HL-60 (cell line): ENCODE measurements around the gene SLC2A9.

Experiments used
- DNase-seq, 2 experiments: peaks; one replicate each; pipeline ENCODE4 v3.0.0-alpha.2; 2010 to 2020; ENCODE audit warnings: low read depth in 1 of 2, low spot score in 1 of 2
- H3K27ac ChIP-seq: fragments of 250-450 bp; sonication (Bioruptor Pico); replicated peaks from 2 replicates; pipeline ENCODE4 v1.5.1; 2020; ENCODE audit warnings: mild to moderate bottlenecking, moderate library complexity
- H3K27me3 ChIP-seq: fragments of 250-450 bp; sonication (Bioruptor Pico); 2 replicates; pipeline ENCODE4 v1.5.1; 2021; ENCODE audit warnings: mild to moderate bottlenecking, moderate library complexity; ENCODE audit not compliant: insufficient read depth, poor library complexity, severe bottlenecking
- H3K4me3 ChIP-seq: replicated peaks from 2 replicates; pipeline ENCODE4 v1.5.1; 2011; ENCODE audit warnings: mild to moderate bottlenecking, control low read depth, low read length; ENCODE audit not compliant: insufficient read depth
- CTCF ChIP-seq: IDR thresholded peaks from one replicate; pipeline ENCODE4 v1.5.1; 2011; ENCODE audit warnings: low read length, control low read depth, inconsistent platforms; ENCODE audit not compliant: insufficient read depth
- GABPA ChIP-seq: IDR thresholded peaks from 2 replicates; pipeline ENCODE4 v1.6.1; 2012; ENCODE audit warnings: low read depth
- POLR2AphosphoS5 ChIP-seq: IDR thresholded peaks from 2 replicates; pipeline ENCODE4 v1.6.1; 2012; ENCODE audit warnings: low read depth
- REST ChIP-seq: IDR thresholded peaks from 2 replicates; pipeline ENCODE4 v1.6.1; 2012; ENCODE audit warnings: low read depth; ENCODE audit not compliant: insufficient replicate concordance
- SPI1 ChIP-seq: IDR thresholded peaks from 2 replicates; pipeline ENCODE4 v1.6.1; 2012; ENCODE audit warnings: low read depth, mild to moderate bottlenecking, borderline replicate concordance

Gene SLC2A9

DNA sequence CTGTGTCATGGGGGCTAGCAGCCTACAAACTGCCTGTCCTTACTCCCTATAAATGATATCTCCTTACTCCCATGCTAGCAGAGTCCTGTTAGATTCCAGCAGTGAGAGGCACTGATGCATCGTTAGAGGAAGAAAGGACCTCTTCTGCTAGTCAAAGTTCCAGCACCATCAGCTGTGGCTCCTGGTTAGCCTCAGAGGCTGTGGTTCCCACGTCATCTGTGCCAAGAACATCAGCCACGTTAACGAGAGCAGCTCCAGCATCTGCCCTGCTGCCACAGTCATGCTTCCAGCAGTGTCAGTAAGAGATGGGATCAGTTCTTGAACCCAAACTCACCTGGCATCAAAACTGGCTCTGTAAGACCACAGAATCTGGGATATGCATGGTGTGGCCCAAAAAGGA is 88.5 kb downstream of the SLC2A9 start:
- TF ChIP-seq SPI1, result no peak
- no peak for TF ChIP-seq REST
- no peak for TF ChIP-seq CTCF
- no peak for TF ChIP-seq GABPA
- TF ChIP-seq POLR2AphosphoS5, result no peak
- DNase-seq, result no peak
- Histone ChIP-seq H3K27me3 (no peaks in the 10 kb centered on the region), H3K4me3 (no peak overlapping the region), H3K27ac (no peak overlapping the region)

GRCh38 chr4:9931146-9931545 is 90.2 kb downstream of the SLC2A9 start:
- no peak overlapping the region for H3K4me3 ChIP-seq
- no peak overlapping the region for H3K27ac ChIP-seq
- H3K27me3 ChIP-seq, result no peaks in the 10 kb centered on the region
- DNase-seq, result no peak
- no peak for TF ChIP-seq CTCF
- no peak for TF ChIP-seq POLR2AphosphoS5
- no peak for TF ChIP-seq SPI1
- TF ChIP-seq GABPA, result no peak
- TF ChIP-seq REST, result no peak

- Histone ChIP-seq H3K27ac (no peak overlapping the region), H3K4me3 (no peak overlapping the region), H3K27me3 (no peaks in the 10 kb centered on the region)
- TF ChIP-seq GABPA (no peak), CTCF (no peak), SPI1 (no peak), POLR2AphosphoS5 (no peak), REST (no peak)
- no peak for DNase-seq
Observed at GRCh38 chr4:9929111-9929510, 92.2 kb downstream of the SLC2A9 start.
